Stomach (tissue), 9 donors: ENCODE data around the gene KIF1A. TPM values are rescaled to one million over a fixed set of nuclear protein-coding genes. Genes with fewer than 3 reads are reported as not detected.

Experiments used
- DNase-seq, 2 donors: peaks; one replicate each; pipeline versions ENCODE4 v3.0.0 to v3.0.0-alpha.2; 2013 to 2019
- H3K27ac ChIP-seq, 5 donors: fragments of 200-600 bp in 4 of 5; sonication (generic) in 4 of 5; one replicate each; pipeline ENCODE4 v1.5.1; 2013 to 2019; ENCODE audit warnings: mild to moderate bottlenecking in 1 of 5, moderate library complexity in 1 of 5
- H3K27me3 ChIP-seq, 3 donors: fragments of 200-600 bp; sonication (generic); one replicate each; pipeline ENCODE4 v1.5.1; 2017 to 2019; ENCODE audit warnings: mixed run types in 1 of 3
- H3K36me3 ChIP-seq, 4 donors: fragments of 200-600 bp; sonication (generic); 1 replicate in 3 of 4; 2 replicates in 1 of 4; pipeline ENCODE4 v1.5.1; 2016 to 2019
- H3K4me1 ChIP-seq, 4 donors: fragments of 200-600 bp; sonication (generic); one replicate each; pipeline ENCODE4 v1.5.1; 2016 to 2019
- H3K4me3 ChIP-seq, 4 donors: fragments of 200-600 bp; sonication (generic) in 3 of 4; one replicate each; pipeline ENCODE4 v1.5.1; 2016 to 2019; ENCODE audit warnings: mild to moderate bottlenecking in 1 of 4
- H3K9me3 ChIP-seq, 4 donors: fragments of 200-600 bp; sonication (generic); one replicate each; pipeline ENCODE4 v1.5.1; 2016 to 2019
- CTCF ChIP-seq, 7 experiments: fragments of 450-650 bp in 4 of 7; fragments of 200-600 bp in 3 of 7; sonication (generic) in 3 of 7; IDR thresholded peaks; one replicate each; pipeline ENCODE4 v1.5.1; 2016 to 2019; ENCODE audit warnings: antibody characterized with exemption in 7 of 7, control low read depth in 2 of 7, mild to moderate bottlenecking in 1 of 7
- EP300 ChIP-seq: sonication (generic); formaldehyde crosslinking; IDR thresholded peaks from one replicate; pipeline ENCODE4 v1.6.1; 2017; ENCODE audit warnings: antibody characterized with exemption
- POLR2A ChIP-seq, 4 donors: fragments of 450-650 bp; IDR thresholded peaks; one replicate each; pipeline ENCODE4 v1.6.1; 2016; ENCODE audit warnings: antibody characterized with exemption in 4 of 4, control low read depth in 2 of 4, mild to moderate bottlenecking in 1 of 4, moderate library complexity in 1 of 4
- POLR2AphosphoS5 ChIP-seq, 3 donors: sonication (generic); formaldehyde crosslinking; IDR thresholded peaks; one replicate each; pipeline ENCODE4 v1.6.1; 2016; ENCODE audit warnings: antibody characterized with exemption in 3 of 3
- WGBS, 5 donors: extraction: QIAGEN DNeasy Blood & Tissue Kit in 3 of 5; methylation state at CpG; one replicate each; pipeline versions ENCODE4 v1.1.5 to v1.1.7; 2013 to 2018; 5-methylcytosine and 5-hydroxymethylcytosine counted together
- intact Hi-C: fragments of 100-400 bp; cut with DNase I; formaldehyde crosslinking; loops from one replicate; pipeline ENCODE4 v1.15.1; 2023; ENCODE audit warnings: low total_unique reads
- polyA plus RNA-seq, 3 donors: library from polyadenylated mRNA; stranded (reverse); fragments of 200-250 nt; gene quantifications; one replicate each; pipeline ENCODE4 v1.2.3, GENCODE V29; 2013
- total RNA-seq, 5 donors: library from RNA; depleted of rRNA; stranded (reverse); fragments of >200 nt; gene quantifications; one replicate each; pipeline versions ENCODE4 v1.1.0 to v1.2.3, GENCODE V29; 2014 to 2016
- donor health status: healthy with polysubstance abuse.
- donor health status: Bipolar disorder and iron deficiency.
- donor health status: healthy.

The KIF1A gene
- total and polyA plus RNA-seq, 8 donors, result 0.15 to 12.5 (median 2.5) TPM

GRCh38 chr2:240707043-240707756 is 112.8 kb downstream of the KIF1A start:
- DNase-seq, result no peak
- H3K4me1 ChIP-seq, result no peaks in the 10 kb centered on the region
- H3K4me3 ChIP-seq, result no peak overlapping the region
- no peaks in the 10 kb centered on the region for H3K36me3 ChIP-seq
- TF ChIP-seq EP300 (no peak), POLR2AphosphoS5 (IDR thresholded peaks at IDR 0.05) (no peak), POLR2A (IDR thresholded peaks at IDR 0.05) (no peak), CTCF (IDR thresholded peaks at IDR 0.05) (no peak)
- intact Hi-C loops, result loop anchor here (10.0 kb wide), 1 partner anchor 202 kb away; no protein-coding TSS in a partner anchor
- H3K27me3 ChIP-seq, result peaks cover 0 to 47% (median 0%) of the 10 kb centered on the region in 3 donors
- no peak overlapping the region for H3K27ac ChIP-seq
- no peaks in the 10 kb centered on the region for H3K9me3 ChIP-seq
- WGBS, 5 donors, result 66 to 73% (median 69%) methylated on average over 13 to 15 of the region's 15 CpGs

GRCh38 chr2:240705204-240705791 is 114.7 kb downstream of the KIF1A start:
- TF ChIP-seq POLR2A (IDR thresholded peaks at IDR 0.05) (no peak), EP300 (no peak), POLR2AphosphoS5 (IDR thresholded peaks at IDR 0.05) (no peak), CTCF (IDR thresholded peaks at IDR 0.05) (no peak)
- H3K27me3 ChIP-seq, result peaks cover 0 to 51% (median 0%) of the 10 kb centered on the region in 3 donors
- no peak overlapping the region for H3K27ac ChIP-seq
- WGBS, 5 donors, result 62 to 81% (median 78%) methylated on average over 12 of the region's 12 CpGs
- H3K9me3 ChIP-seq, result no peaks in the 10 kb centered on the region
- intact Hi-C loops, result loop anchor here (10.0 kb wide), 1 partner anchor 200 kb away; no protein-coding TSS in a partner anchor
- H3K36me3 ChIP-seq, result no peaks in the 10 kb centered on the region
- H3K4me1 ChIP-seq, result no peaks in the 10 kb centered on the region
- DNase-seq, result no peak
- no peak overlapping the region for H3K4me3 ChIP-seq

GRCh38 chr2:240704651-240705050 is 115.4 kb downstream of the KIF1A start:
- Histone ChIP-seq H3K4me3 (no peak overlapping the region), H3K27me3 (peaks cover 0 to 55% (median 0%) of the 10 kb centered on the region in 3 donors), H3K4me1 (no peaks in the 10 kb centered on the region), H3K27ac (no peak overlapping the region), H3K9me3 (no peaks in the 10 kb centered on the region), H3K36me3 (no peaks in the 10 kb centered on the region)
- no peak for DNase-seq
- intact Hi-C loops, result loop anchor here (10.0 kb wide), 1 partner anchor 200 kb away; no protein-coding TSS in a partner anchor
- TF ChIP-seq POLR2AphosphoS5 (IDR thresholded peaks at IDR 0.05) (no peak), CTCF (IDR thresholded peaks at IDR 0.05) (no peak), EP300 (no peak)
- WGBS, 5 donors, result 61 to 69% (median 62%) methylated on average over 17 to 19 of the region's 19 CpGs

GRCh38 chr2:240703417-240704341 is 116.3 kb downstream of the KIF1A start:
- intact Hi-C loops, result loop anchor here (10.0 kb wide), 1 partner anchor 199 kb away; no protein-coding TSS in a partner anchor
- no peak overlapping the region for H3K27ac ChIP-seq
- DNase-seq, result peak in 1 of 2 donors; percentile 47
- H3K36me3 ChIP-seq, result no peaks in the 10 kb centered on the region
- peaks cover 0 to 59% (median 0%) of the 10 kb centered on the region in 3 donors for H3K27me3 ChIP-seq
- H3K4me3 ChIP-seq, result no peak overlapping the region
- no peaks in the 10 kb centered on the region for H3K4me1 ChIP-seq
- H3K9me3 ChIP-seq, result no peaks in the 10 kb centered on the region
- TF ChIP-seq POLR2AphosphoS5 (IDR thresholded peaks at IDR 0.05) (no peak), EP300 (no peak)
- 47 to 67% (median 55%) methylated on average over 6 to 18 of the region's 18 CpGs for WGBS, 5 donors
